ENCODE data around the gene ZDHHC22.

ZDHHC22 gene

GRCh38 chr14:77130386-77130785 lies 11.2 kb downstream of the ZDHHC22 start:
- TF ChIP-seq CTCF (IDR thresholded peaks at IDR 0.05; ENCODE audit: low read depth, low read length, poor library complexity, severe bottlenecking) (no peak), EZH2phosphoT487 (IDR thresholded peaks at IDR 0.05; ENCODE audit: borderline replicate concordance, low read length) (no peak)
- Histone ChIP-seq H3K27ac (ENCODE audit: low read depth, low read length) (no peak overlapping the region), H3K4me1 (ENCODE audit: control insufficient read depth, low read length) (peaks cover 3% of the 10 kb centered on the region), H3K4me3 (ENCODE audit: low read length) (no peak overlapping the region), H3K4me2 (ENCODE audit: low read length) (no peak overlapping the region), H3F3A (ENCODE audit: control insufficient read depth, insufficient read depth) (no peaks in the 10 kb centered on the region), H3K9me2 (replicated peaks; ENCODE audit: control insufficient read depth, low read length) (no peaks in the 10 kb centered on the region), H3K79me2 (ENCODE audit: control insufficient read depth, low read length) (no peaks in the 10 kb centered on the region), H4K20me1 (ENCODE audit: control insufficient read depth, insufficient read depth, low read depth, low read length) (no peaks in the 10 kb centered on the region; the same call in 1 of the 2 replicates), H3K9me3 (ENCODE audit: control insufficient read depth, insufficient read depth, low read length) (no peaks in the 10 kb centered on the region), H3K36me3 (ENCODE audit: control insufficient read depth, low read length) (no peaks in the 10 kb centered on the region), H3K27me3 (ENCODE audit: control insufficient read depth, low read length) (peaks cover 69% of the 10 kb centered on the region)

- H3K4me3 ChIP-seq (ENCODE audit: low read length): no peak overlapping the region
- H3K9me3 ChIP-seq (ENCODE audit: control insufficient read depth, insufficient read depth, low read length): no peaks in the 10 kb centered on the region
- no peak overlapping the region for H3K4me2 ChIP-seq (ENCODE audit: low read length)
- H3K27me3 ChIP-seq (ENCODE audit: control insufficient read depth, low read length): peaks cover 53% of the 10 kb centered on the region
- no peaks in the 10 kb centered on the region for H3K79me2 ChIP-seq (ENCODE audit: control insufficient read depth, low read length)
- H3K9me2 ChIP-seq (replicated peaks; ENCODE audit: control insufficient read depth, low read length): no peaks in the 10 kb centered on the region
- peaks cover 1% of the 10 kb centered on the region; the same call in 1 of the 2 replicates for H3F3A ChIP-seq (ENCODE audit: control insufficient read depth, insufficient read depth)
- H3K36me3 ChIP-seq (ENCODE audit: control insufficient read depth, low read length): no peaks in the 10 kb centered on the region
- TF ChIP-seq CTCF (IDR thresholded peaks at IDR 0.05; ENCODE audit: low read depth, low read length, poor library complexity, severe bottlenecking): no peak
- TF ChIP-seq EZH2phosphoT487 (IDR thresholded peaks at IDR 0.05; ENCODE audit: borderline replicate concordance, low read length): no peak
- H3K4me1 ChIP-seq (ENCODE audit: control insufficient read depth, low read length): peaks cover 22% of the 10 kb centered on the region
- no peak overlapping the region for H3K27ac ChIP-seq (ENCODE audit: low read depth, low read length)
- no peaks in the 10 kb centered on the region; the same call in 1 of the 2 replicates for H4K20me1 ChIP-seq (ENCODE audit: control insufficient read depth, insufficient read depth, low read depth, low read length)
Observed at GRCh38 chr14:77128414-77128891, 13.1 kb downstream of the ZDHHC22 start.

- Histone ChIP-seq H3K27me3 (ENCODE audit: control insufficient read depth, low read length) (peaks cover 39% of the 10 kb centered on the region), H4K20me1 (ENCODE audit: control insufficient read depth, insufficient read depth, low read depth, low read length) (no peaks in the 10 kb centered on the region; the same call in 1 of the 2 replicates), H3F3A (ENCODE audit: control insufficient read depth, insufficient read depth) (peaks cover 20% of the 10 kb centered on the region), H3K27ac (ENCODE audit: low read depth, low read length) (no peak overlapping the region), H3K79me2 (ENCODE audit: control insufficient read depth, low read length) (no peaks in the 10 kb centered on the region), H3K4me1 (ENCODE audit: control insufficient read depth, low read length) (peaks cover 41% of the 10 kb centered on the region), H3K4me3 (ENCODE audit: low read length) (no peak overlapping the region), H3K9me3 (ENCODE audit: control insufficient read depth, insufficient read depth, low read length) (no peaks in the 10 kb centered on the region), H3K4me2 (ENCODE audit: low read length) (no peak overlapping the region), H3K9me2 (replicated peaks; ENCODE audit: control insufficient read depth, low read length) (no peaks in the 10 kb centered on the region), H3K36me3 (ENCODE audit: control insufficient read depth, low read length) (peaks cover 9% of the 10 kb centered on the region; the same call in 1 of the 2 replicates)
- TF ChIP-seq CTCF (IDR thresholded peaks at IDR 0.05; ENCODE audit: low read depth, low read length, poor library complexity, severe bottlenecking) (no peak), EZH2phosphoT487 (IDR thresholded peaks at IDR 0.05; ENCODE audit: borderline replicate concordance, low read length) (no peak)
Observed at GRCh38 chr14:77126461-77126990, 15.1 kb downstream of the ZDHHC22 start.

All from DOHH2 (cell line).